ENCODE measurements around the gene ABCA4. TPM values are rescaled to one million over a fixed set of nuclear protein-coding genes. Genes with fewer than 3 reads are reported as not detected.

The ABCA4 gene
- total RNA-seq, 6 experiments from 2014 or later: 0.49 to 0.99 (median 0.75) TPM

DNA sequence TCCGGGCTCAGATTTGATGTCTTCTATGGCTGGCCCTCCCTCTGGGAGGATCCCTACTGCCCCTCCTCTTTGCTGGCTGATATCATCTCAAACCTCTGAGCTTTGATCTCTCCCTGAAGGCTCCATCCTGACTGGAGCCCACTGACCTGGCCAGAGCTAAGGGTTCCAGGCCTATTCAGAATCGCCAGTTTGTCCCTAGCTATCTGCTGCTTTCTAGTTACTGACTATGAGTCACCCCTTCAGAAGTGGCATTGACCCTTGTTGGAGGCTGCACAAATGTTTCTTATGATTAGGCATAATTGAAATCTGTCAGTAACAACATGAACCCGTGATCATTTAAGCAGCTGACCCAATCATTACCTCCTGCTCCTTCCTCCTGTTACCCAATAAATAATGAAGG lies 87.1 kb downstream of the ABCA4 start:
- TF ChIP-seq POLR2A (IDR thresholded peaks at IDR 0.05) (no peak), CTCF (IDR thresholded peaks at IDR 0.05) (no peak)

DNA sequence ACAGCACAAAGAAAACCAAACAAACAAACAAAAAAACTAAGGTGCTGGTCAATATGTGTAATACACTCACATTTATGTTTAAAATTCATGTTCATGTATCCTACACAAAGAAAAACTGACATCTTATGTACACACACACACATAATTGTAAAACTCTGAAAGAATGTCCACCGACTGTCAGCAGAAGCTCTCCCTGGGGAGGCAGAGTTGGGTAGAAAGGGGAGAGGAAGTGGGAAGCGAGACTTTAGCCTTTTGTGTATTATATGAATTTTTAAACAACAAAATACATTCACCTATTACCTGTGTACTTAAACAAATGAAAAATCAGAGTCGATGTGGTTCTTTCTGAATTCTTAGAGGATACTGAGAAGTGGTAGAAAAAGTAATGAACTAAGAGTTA lies 88.3 kb downstream of the ABCA4 start:
- no peak for TF ChIP-seq POLR2A (IDR thresholded peaks at IDR 0.05)
- no peak for TF ChIP-seq CTCF (IDR thresholded peaks at IDR 0.05)
- no peaks in the 10 kb centered on the region for H3K27me3 ChIP-seq
- no peak overlapping the region for H3K27ac ChIP-seq
- no peaks in the 10 kb centered on the region for H3K9me3 ChIP-seq
- H3K36me3 ChIP-seq: no peaks in the 10 kb centered on the region
- no peak overlapping the region for H3K4me3 ChIP-seq
- DNase-seq (no peak), ATAC-seq (no peak)
- intact Hi-C loops (cut with DNase I): no loop called here
- H3K4me1 ChIP-seq: no peaks in the 10 kb centered on the region
- 76% methylated on average over 3 of the region's 3 CpGs for WGBS (ENCODE audit: insufficient coverage, low coverage, low lambda C conversion rate, missing lambda C conversion rate)

More for the DNA sequence above, 87.1 kb downstream of the ABCA4 start:
- 0% methylated on average over 1 of the region's 3 CpGs for WGBS (ENCODE audit: insufficient coverage, low coverage, low lambda C conversion rate, missing lambda C conversion rate)
- Histone ChIP-seq H3K27me3 (no peaks in the 10 kb centered on the region), H3K4me3 (no peak overlapping the region), H3K27ac (no peak overlapping the region), H3K9me3 (no peaks in the 10 kb centered on the region), H3K4me1 (no peaks in the 10 kb centered on the region), H3K36me3 (no peaks in the 10 kb centered on the region)
- ATAC-seq (peak in 1 of 4 donors; percentile 70), DNase-seq (no peak)
- intact Hi-C loops (cut with DNase I): no loop called here

DNA sequence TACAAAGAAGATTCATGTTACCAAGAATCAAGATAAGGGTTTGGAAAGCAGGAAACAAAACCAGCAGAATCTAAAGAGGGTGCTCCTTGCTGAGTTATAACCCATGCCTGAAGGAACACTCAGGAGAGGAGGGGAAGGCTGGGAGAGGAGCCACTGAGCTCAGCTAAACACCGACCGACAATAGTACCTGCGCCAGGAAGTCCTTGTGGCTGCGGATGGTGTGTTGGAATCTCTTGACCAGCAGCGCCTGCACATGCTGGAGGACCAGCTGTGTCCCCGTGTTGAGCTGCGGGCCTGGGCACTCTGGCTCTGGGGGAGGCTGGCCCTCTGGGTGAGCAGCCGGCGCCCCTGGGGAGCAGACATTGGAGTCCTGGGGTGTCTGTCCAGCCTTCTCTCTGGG lies 89.4 kb downstream of the ABCA4 start:
- no peak for ATAC-seq
- intact Hi-C loops (cut with DNase I): no loop called here
- H3K27ac ChIP-seq: no peak overlapping the region
- H3K4me1 ChIP-seq: no peaks in the 10 kb centered on the region
- TF ChIP-seq POLR2A (IDR thresholded peaks at IDR 0.05) (no peak), CTCF (IDR thresholded peaks at IDR 0.05) (no peak)
- no peak overlapping the region for H3K4me3 ChIP-seq
- no peaks in the 10 kb centered on the region for H3K36me3 ChIP-seq
- 88% methylated on average over 2 of the region's 9 CpGs for WGBS (ENCODE audit: insufficient coverage, low coverage, low lambda C conversion rate, missing lambda C conversion rate)
- no peaks in the 10 kb centered on the region for H3K9me3 ChIP-seq
- no peaks in the 10 kb centered on the region for H3K27me3 ChIP-seq
- no peak for DNase-seq

DNA sequence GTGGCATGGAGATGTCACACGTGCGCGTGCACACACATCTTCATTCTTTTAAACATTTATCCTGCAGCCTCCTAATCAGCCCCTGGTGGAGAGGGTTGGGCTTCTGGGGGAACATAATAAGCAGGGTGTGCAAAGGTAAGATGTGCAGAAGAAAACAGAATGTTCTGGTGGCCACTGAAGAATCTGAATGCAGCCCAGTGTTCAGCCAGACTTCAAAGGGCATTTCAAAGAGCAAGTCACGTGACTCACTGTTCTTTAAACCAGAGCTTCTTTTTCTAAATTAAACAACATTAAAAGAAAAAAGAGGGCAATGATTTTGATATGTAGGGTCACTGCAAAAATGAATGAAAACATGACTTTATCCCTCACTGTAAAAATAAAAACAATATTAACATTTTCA lies 89.8 kb downstream of the ABCA4 start:
- H3K4me1 ChIP-seq: no peaks in the 10 kb centered on the region
- intact Hi-C loops (cut with DNase I): no loop called here
- ATAC-seq: no peak
- no peak for DNase-seq
- no peak for TF ChIP-seq CTCF (IDR thresholded peaks at IDR 0.05)
- TF ChIP-seq POLR2A (IDR thresholded peaks at IDR 0.05): no peak
- no peaks in the 10 kb centered on the region for H3K27me3 ChIP-seq
- 78% methylated on average over 3 of the region's 4 CpGs for WGBS (ENCODE audit: insufficient coverage, low coverage, low lambda C conversion rate, missing lambda C conversion rate)
- no peaks in the 10 kb centered on the region for H3K36me3 ChIP-seq
- no peak overlapping the region for H3K4me3 ChIP-seq
- H3K9me3 ChIP-seq: no peaks in the 10 kb centered on the region
- no peak overlapping the region for H3K27ac ChIP-seq

Measured in right lobe of liver (tissue), 6 donors.